GM12878 (cell line): ENCODE results near the gene COX17. TPM values are rescaled to one million over a fixed set of nuclear protein-coding genes. Genes with fewer than 3 reads are reported as not detected.

Source experiments
- ATF2 ChIP-seq: IDR thresholded peaks from 2 replicates; pipeline ENCODE4 v1.6.1; 2012; ENCODE audit warnings: low read length, inconsistent platforms
- BRCA1 ChIP-seq: IDR thresholded peaks from 2 replicates; pipeline ENCODE4 v1.6.1; 2011; ENCODE audit warnings: low read depth, low read length, improper control_type of control experiment
- CEBPB ChIP-seq, 2 experiments: fragments of 150-350 bp in 1 of 2; IDR thresholded peaks; 2 replicates each; pipeline ENCODE4 v1.6.1; 2012 to 2014; ENCODE audit warnings: low read depth in 2 of 2, low read length in 2 of 2, borderline replicate concordance in 1 of 2, inconsistent platforms in 1 of 2
- CHD4 ChIP-seq: fragments of 200-600 bp; sonication (generic); IDR thresholded peaks from 2 replicates; pipeline ENCODE4 v1.6.1; 2016; ENCODE audit warnings: mild to moderate bottlenecking
- EGR1 ChIP-seq, 2 experiments: IDR thresholded peaks; 1 replicate in 1 of 2; 2 replicates in 1 of 2; pipeline ENCODE4 v1.6.1; 2011 to 2012; ENCODE audit warnings: low read depth in 2 of 2, low read length in 2 of 2, borderline replicate concordance in 1 of 2, mild to moderate bottlenecking in 1 of 2, moderate library complexity in 1 of 2
- ELK1 ChIP-seq: IDR thresholded peaks from 2 replicates; pipeline ENCODE4 v1.6.1; 2012; ENCODE audit warnings: low read depth, low read length, improper control_type of control experiment
- ETV6 ChIP-seq, 2 experiments: fragments of 450-650 bp in 1 of 2; IDR thresholded peaks in 1 of 2; conservative IDR thresholded peaks in 1 of 2; 2 replicates each; pipeline ENCODE4 v1.6.1; 2014; ENCODE audit warnings: antibody characterized with exemption in 1 of 2, borderline replicate concordance in 1 of 2, low read depth in 1 of 2, mild to moderate bottlenecking in 1 of 2, moderate library complexity in 1 of 2
- LARP7 ChIP-seq: fragments of 450-650 bp; IDR thresholded peaks from 2 replicates; pipeline ENCODE4 v1.6.1; 2017; ENCODE audit warnings: mild to moderate bottlenecking
- MAX ChIP-seq: IDR thresholded peaks from 2 replicates; pipeline ENCODE4 v1.6.1; 2012; ENCODE audit warnings: low read depth, low read length, improper control_type of control experiment
- MYB ChIP-seq: fragments of 150-350 bp; IDR thresholded peaks from 2 replicates; pipeline ENCODE4 v1.6.1; 2014; ENCODE audit warnings: mild to moderate bottlenecking, low read depth, low read length, borderline replicate concordance
- NKRF ChIP-seq: fragments of 450-650 bp; conservative IDR thresholded peaks from 2 replicates; pipeline ENCODE4 v1.6.1; 2017; ENCODE audit warnings: mild to moderate bottlenecking, moderate library complexity
- NR2C2 ChIP-seq: IDR thresholded peaks from 2 replicates; pipeline ENCODE4 v1.6.1; 2011; ENCODE audit warnings: borderline replicate concordance, low read depth; ENCODE audit not compliant: control insufficient read depth, insufficient read length
- PAX8 ChIP-seq: fragments of 450-650 bp; IDR thresholded peaks from 2 replicates; pipeline ENCODE4 v1.6.1; 2017; ENCODE audit warnings: mild to moderate bottlenecking, moderate library complexity
- PML ChIP-seq: IDR thresholded peaks from 2 replicates; pipeline ENCODE4 v1.6.1; 2012; ENCODE audit warnings: low read length, inconsistent platforms
- POLR2AphosphoS5 ChIP-seq: IDR thresholded peaks from 2 replicates; pipeline ENCODE4 v1.6.1; 2011; ENCODE audit warnings: mild to moderate bottlenecking, low read length, inconsistent platforms
- POU2F2 ChIP-seq: IDR thresholded peaks from 3 replicates; pipeline ENCODE4 v1.6.1; 2011; ENCODE audit warnings: low read depth, mild to moderate bottlenecking, low read length, borderline replicate concordance
- RUNX3 ChIP-seq: IDR thresholded peaks from 2 replicates; pipeline ENCODE4 v1.6.1; 2012; ENCODE audit warnings: low read length, inconsistent platforms
- SKIL ChIP-seq: fragments of 450-650 bp; IDR thresholded peaks from 2 replicates; pipeline ENCODE4 v1.6.1; 2017; ENCODE audit warnings: mild to moderate bottlenecking, low read depth, inconsistent platforms; ENCODE audit not compliant: poor library complexity, severe bottlenecking
- SPI1 ChIP-seq: IDR thresholded peaks from 2 replicates; pipeline ENCODE4 v1.6.1; 2011; ENCODE audit warnings: low read depth, mild to moderate bottlenecking, low read length, moderate library complexity, borderline replicate concordance; ENCODE audit not compliant: insufficient read depth
- TCF12 ChIP-seq: IDR thresholded peaks from 2 replicates; pipeline ENCODE4 v1.6.1; 2011; ENCODE audit warnings: low read depth, mild to moderate bottlenecking, low read length
- TCF7 ChIP-seq: IDR thresholded peaks from 2 replicates; pipeline ENCODE4 v1.6.1; 2014; ENCODE audit warnings: antibody characterized with exemption, borderline replicate concordance
- ZNF217 ChIP-seq: fragments of 450-650 bp; IDR thresholded peaks from 2 replicates; pipeline ENCODE4 v1.6.1; 2017; ENCODE audit warnings: antibody characterized with exemption, mild to moderate bottlenecking
- ZNF384 ChIP-seq: IDR thresholded peaks from 2 replicates; pipeline ENCODE4 v1.6.1; 2012; ENCODE audit warnings: low read depth, mild to moderate bottlenecking, low read length, improper control_type of control experiment, borderline replicate concordance
- ZZZ3 ChIP-seq: IDR thresholded peaks from 2 replicates; pipeline ENCODE4 v1.6.1; 2011; ENCODE audit warnings: low read depth; ENCODE audit not compliant: control insufficient read depth, insufficient read length
- polyA plus RNA-seq, 11 experiments: library from polyadenylated mRNA; depleted of rRNA in 4 of 11; unstranded in 6 of 11; stranded (reverse) in 5 of 11; fragments of >200 nt; fragmentation: Nextera tagmentation in 4 of 11; fragmentation: Illumina TruSeq in 1 of 11; extraction: Ambion mirVana in 4 of 11; extraction: Trizol in 1 of 11; gene quantifications; 1 replicate in 1 of 11; 2 replicates in 10 of 11; pipeline versions ENCODE4 v1.2.1 to v1.2.3, GENCODE V29; 2011 to 2016; ENCODE audit warnings: inconsistent platforms in 2 of 11, missing spikeins in 2 of 11, low read depth in 1 of 11
- total RNA-seq, 4 experiments: library from RNA; depleted of rRNA in 3 of 4; stranded (reverse); fragments of >200 nt in 3 of 4; fragmentation: Illumina TruSeq in 1 of 4; extraction: Trizol in 1 of 4; gene quantifications; 2 replicates each; pipeline versions ENCODE4 v1.2.1 to v1.2.3, GENCODE V29; 2013 to 2021

The COX17 gene
- total and polyA plus RNA-seq, 10 of the 15 experiments (the other 5 are each of a cell fraction or from before 2014, with no cell fraction given): 111 to 717 (median 243) TPM

GRCh38 chr3:119700269-119700919 is 23.2 kb upstream of the COX17 start (continued):
- TF ChIP-seq MAX: no peak
- no peak for TF ChIP-seq TCF7
- TF ChIP-seq ZNF384: no peak
- no peak for TF ChIP-seq CHD4
- no peak for TF ChIP-seq NR2C2
- TF ChIP-seq MYB: no peak
- TF ChIP-seq CEBPB (IDR thresholded peaks at IDR 0.05; ENCODE audit: borderline replicate concordance in 1 of 2, low read depth in 2 of 2, low read length in 2 of 2): no peak; a peak in 2 of 4 replicates
- no peak for TF ChIP-seq ZZZ3
- no peak for TF ChIP-seq EGR1 (IDR thresholded peaks at IDR 0.05; ENCODE audit: borderline replicate concordance in 1 of 2, low read depth in 2 of 2, low read length in 2 of 2)
- TF ChIP-seq ZNF217: no peak; the same call in 1 of the 2 replicates
- peak; percentile 84 for TF ChIP-seq SKIL
- TF ChIP-seq NKRF: 0 out of 2 replicates have a peak, but pooled peaks have one; percentile 13
- peak; percentile 54; the same call in 1 of the 2 replicates for TF ChIP-seq ATF2
- TF ChIP-seq LARP7: no peak
- TF ChIP-seq POU2F2: no peak
- TF ChIP-seq POLR2AphosphoS5: peak; percentile 57; the same call in 1 of the 2 replicates
- no peak for TF ChIP-seq BRCA1
- TF ChIP-seq RUNX3: peak; percentile 69
- TF ChIP-seq SPI1: peak; percentile 70
- TF ChIP-seq PML: no peak
- TF ChIP-seq PAX8: no peak
- TF ChIP-seq ELK1: no peak
- peak in 1 of 2 experiments; percentile 83; a peak in 2 of 4 replicates for TF ChIP-seq ETV6 (conservative IDR thresholded peaks at IDR 0.05 in 1 of 2, IDR thresholded peaks at IDR 0.05 in 1 of 2; ENCODE audit: borderline replicate concordance in 1 of 2, low read depth in 1 of 2)
- peak; percentile 76 for TF ChIP-seq TCF12
